ENCODE measurements around the gene MPC2. TPM values are rescaled to one million over a fixed set of nuclear protein-coding genes. Genes with fewer than 3 reads are reported as not detected.
"Not testable (repeated sequence)": the region's sequence is repeated elsewhere in the genome, so short reads cannot be mapped to it uniquely, and the experiment has no call there.

The MPC2 gene
- total RNA-seq, 1 experiment from 2014 or later = 32.9 TPM

GRCh38 chr1:167890400-167890799 lies 46.5 kb downstream of the MPC2 start:
- Histone ChIP-seq H3K4ac (ENCODE audit: low read depth, low read length) (no peak overlapping the region), H2BK15ac (ENCODE audit: low read depth, low read length) (no peak overlapping the region), H3K9me3 (ENCODE audit: control insufficient read depth, low read depth, low read length) (no peaks in the 10 kb centered on the region), H3T11ph (ENCODE audit: low read length) (no peak overlapping the region), H3K14ac (ENCODE audit: insufficient read depth, low read length) (no peak overlapping the region), H3K23me2 (ENCODE audit: insufficient read length, low read depth, low read length, poor library complexity, severe bottlenecking) (no peaks in the 10 kb centered on the region), H4K8ac (replicated peaks; ENCODE audit: insufficient read length, low read depth, low read length) (no peak overlapping the region), H2AK5ac (ENCODE audit: insufficient read length, low read length) (no peak overlapping the region), H3K9ac (ENCODE audit: extremely low read depth, insufficient read length, low read length) (no peak overlapping the region), H4K20me1 (ENCODE audit: control insufficient read depth, insufficient read depth, insufficient read length) (no peaks in the 10 kb centered on the region), H2BK5ac (ENCODE audit: insufficient read length, low read length) (no peak overlapping the region), H3K4me1 (ENCODE audit: insufficient read depth, low read length) (no peaks in the 10 kb centered on the region), H2BK120ac (ENCODE audit: low read depth, low read length, poor library complexity, severe bottlenecking) (no peak overlapping the region), H3K4me2 (ENCODE audit: insufficient read depth, insufficient read length, low read length) (no peak overlapping the region), H3K56ac (ENCODE audit: insufficient read length, low read depth, low read length) (no peak overlapping the region), H3K79me1 (ENCODE audit: insufficient read depth, low read depth, low read length, poor library complexity, severe bottlenecking) (no peaks in the 10 kb centered on the region), H3K79me2 (ENCODE audit: insufficient read depth, low read length) (no peaks in the 10 kb centered on the region), H4K5ac (ENCODE audit: insufficient read length, low read depth, low read length) (no peak overlapping the region), H3K27me3 (ENCODE audit: insufficient read depth, low read length) (no peaks in the 10 kb centered on the region), H3K18ac (ENCODE audit: insufficient read length, low read depth, low read length) (no peak overlapping the region), H3K27ac (ENCODE audit: insufficient read length, low read depth, low read length) (no peak overlapping the region), H2BK12ac (ENCODE audit: insufficient read length, low read depth, low read length) (no peak overlapping the region), H2BK20ac (ENCODE audit: low read depth, low read length, poor library complexity, severe bottlenecking) (no peak overlapping the region), H3K23ac (ENCODE audit: insufficient read length, low read depth, low read length) (no peak overlapping the region), H4K91ac (ENCODE audit: insufficient read length, low read depth, low read length) (no peak overlapping the region), H2AFZ (ENCODE audit: low read length) (no peak overlapping the region)
- no peak overlapping the region for H3K4me3 Mint-ChIP-seq
- H3K27ac Mint-ChIP-seq = no peak overlapping the region
- H3K9me3 Mint-ChIP-seq = peaks cover 3 to 8% of the 10 kb centered on the region in 2 experiments; a peak in 4 of 5 replicates
- no peak for TF ChIP-seq CTCF (conservative IDR thresholded peaks at IDR 0.05)
- no peaks in the 10 kb centered on the region for H3K4me1 Mint-ChIP-seq
- no peaks in the 10 kb centered on the region for H3K36me3 Mint-ChIP-seq (ENCODE audit: insufficient read depth in 1 of 3, low read depth in 3 of 3)
- no peaks in the 10 kb centered on the region for H3K27me3 Mint-ChIP-seq (ENCODE audit: low read depth)
- DNase-seq = no peak

GRCh38 chr1:167887187-167887586 lies 49.7 kb downstream of the MPC2 start:
- H2AK5ac ChIP-seq (ENCODE audit: insufficient read length, low read length); H3K4ac ChIP-seq (ENCODE audit: low read depth, low read length); H3K23me2 ChIP-seq (ENCODE audit: insufficient read length, low read depth, low read length, poor library complexity, severe bottlenecking); H3K23ac ChIP-seq (ENCODE audit: insufficient read length, low read depth, low read length); H3K79me2 ChIP-seq (ENCODE audit: insufficient read depth, low read length); H4K91ac ChIP-seq (ENCODE audit: insufficient read length, low read depth, low read length); H4K20me1 ChIP-seq (ENCODE audit: control insufficient read depth, insufficient read depth, insufficient read length); H3K4me3 Mint-ChIP-seq; H3K27ac Mint-ChIP-seq; H2BK20ac ChIP-seq (ENCODE audit: low read depth, low read length, poor library complexity, severe bottlenecking); H3K27me3 ChIP-seq (ENCODE audit: insufficient read depth, low read length); H3K4me1 Mint-ChIP-seq; H3K56ac ChIP-seq (ENCODE audit: insufficient read length, low read depth, low read length); H3T11ph ChIP-seq (ENCODE audit: low read length); H3K36me3 Mint-ChIP-seq (ENCODE audit: insufficient read depth in 1 of 3, low read depth in 3 of 3); H2BK15ac ChIP-seq (ENCODE audit: low read depth, low read length); H3K14ac ChIP-seq (ENCODE audit: insufficient read depth, low read length); H4K8ac ChIP-seq (replicated peaks; ENCODE audit: insufficient read length, low read depth, low read length); H3K9ac ChIP-seq (ENCODE audit: extremely low read depth, insufficient read length, low read length); H3K79me1 ChIP-seq (ENCODE audit: insufficient read depth, low read depth, low read length, poor library complexity, severe bottlenecking); H3K4me1 ChIP-seq (ENCODE audit: insufficient read depth, low read length); H3K27ac ChIP-seq (ENCODE audit: insufficient read length, low read depth, low read length); H3K4me2 ChIP-seq (ENCODE audit: insufficient read depth, insufficient read length, low read length); H3K27me3 Mint-ChIP-seq (ENCODE audit: low read depth); H2BK120ac ChIP-seq (ENCODE audit: low read depth, low read length, poor library complexity, severe bottlenecking); H3K18ac ChIP-seq (ENCODE audit: insufficient read length, low read depth, low read length); DNase-seq; H2AFZ ChIP-seq (ENCODE audit: low read length); H2BK5ac ChIP-seq (ENCODE audit: insufficient read length, low read length); H3K9me3 ChIP-seq (ENCODE audit: control insufficient read depth, low read depth, low read length); H2BK12ac ChIP-seq (ENCODE audit: insufficient read length, low read depth, low read length); H4K5ac ChIP-seq (ENCODE audit: insufficient read length, low read depth, low read length): not testable (repeated sequence)
- WGBS (ENCODE audit: extremely low coverage, insufficient read length, low lambda C conversion rate) = no CpG with 5 or more reads among the region's 2 CpGs
- H3K9me3 Mint-ChIP-seq = peaks cover 3 to 10% of the 10 kb centered on the region in 2 experiments; a peak in 4 of 5 replicates

Measured in H9 (cell line).